ENCODE measurements around the gene GYS1.
"Not testable (repeated sequence)": the region's sequence is repeated elsewhere in the genome, so short reads cannot be mapped to it uniquely, and the experiment has no call there.

Gene GYS1

DNA sequence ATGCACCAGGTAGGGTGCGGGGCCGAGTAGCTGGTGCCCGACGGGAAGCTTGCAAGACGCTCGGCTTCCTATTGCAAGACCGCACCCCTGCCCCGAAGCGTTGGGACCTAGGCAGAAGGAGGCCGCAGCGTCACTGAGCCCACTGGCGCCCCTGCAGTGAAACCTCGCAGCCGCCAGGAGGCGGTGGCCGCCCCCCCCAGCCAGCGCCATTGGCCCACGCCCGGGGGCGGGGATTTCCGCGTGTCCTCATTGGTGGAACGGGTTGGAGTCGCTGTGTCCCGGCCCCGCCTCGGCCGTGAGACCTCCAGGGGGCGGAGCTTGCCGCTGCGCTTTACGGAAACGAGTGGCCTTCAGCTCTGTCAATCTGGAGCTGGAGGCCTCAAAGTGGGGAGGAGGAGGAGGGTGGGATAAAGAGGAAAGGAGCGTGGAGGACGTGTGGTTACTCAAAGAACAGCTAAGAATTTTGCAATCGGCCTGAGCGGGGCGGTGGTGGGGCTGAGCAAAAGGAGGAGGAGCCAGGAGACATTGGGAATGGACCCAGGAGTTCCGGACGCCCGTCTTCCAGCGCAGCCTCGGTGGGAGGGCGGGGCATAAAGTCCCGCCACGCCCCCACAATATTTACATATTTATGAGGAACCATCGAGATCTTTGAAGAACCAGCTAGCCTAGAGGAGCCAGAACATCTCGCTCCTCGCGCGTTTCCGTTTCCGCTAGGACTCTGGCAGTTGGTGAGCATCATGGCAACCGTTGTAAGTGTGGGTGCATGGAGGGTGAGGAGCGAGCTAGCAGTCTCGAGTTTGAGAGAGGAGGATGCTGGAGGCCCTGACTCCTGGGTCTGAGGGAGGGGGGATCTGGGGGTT, at the start of gene GYS1, which contains the start of gene RUVBL2:
GYS1 (minus strand) TSS at position 135 of the 860 bp plus-strand sequence. CDS start 197 bp downstream, outside the sequence.
RUVBL2 (plus strand) TSS at position 713 of the 860 bp plus-strand sequence; CDS start at position 738, 25 bp downstream.
- TF ChIP-seq GATA2 (IDR thresholded peaks at IDR 0.05; ENCODE audit: low read depth, low read length) (no peak), GATA3 (IDR thresholded peaks at IDR 0.05; ENCODE audit: low read depth, low read length) (no peak)

DNA sequence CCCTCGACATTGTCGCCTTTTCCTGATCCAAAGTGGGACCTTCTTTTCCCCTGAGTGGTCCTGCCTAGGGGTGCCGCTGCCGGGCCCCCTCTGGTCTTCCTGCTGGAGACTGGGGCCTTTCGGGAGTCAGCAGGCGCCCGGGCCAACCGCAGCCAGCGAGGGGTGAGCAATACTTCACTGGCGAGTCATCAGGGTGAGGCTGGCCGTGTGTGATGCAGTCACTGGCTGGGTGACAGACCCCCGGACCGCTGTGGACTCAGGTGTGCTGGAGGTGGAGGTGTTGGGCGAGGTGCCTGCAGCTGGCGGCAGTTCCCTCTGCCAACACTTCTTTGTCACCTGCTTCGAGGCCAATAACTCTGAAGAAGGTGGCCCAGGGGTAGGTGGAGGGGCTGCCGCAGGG, 49.1 kb upstream of the GYS1 start:
- TF ChIP-seq GATA2 (IDR thresholded peaks at IDR 0.05; ENCODE audit: low read depth, low read length) (no peak), GATA3 (IDR thresholded peaks at IDR 0.05; ENCODE audit: low read depth, low read length) (no peak)

DNA sequence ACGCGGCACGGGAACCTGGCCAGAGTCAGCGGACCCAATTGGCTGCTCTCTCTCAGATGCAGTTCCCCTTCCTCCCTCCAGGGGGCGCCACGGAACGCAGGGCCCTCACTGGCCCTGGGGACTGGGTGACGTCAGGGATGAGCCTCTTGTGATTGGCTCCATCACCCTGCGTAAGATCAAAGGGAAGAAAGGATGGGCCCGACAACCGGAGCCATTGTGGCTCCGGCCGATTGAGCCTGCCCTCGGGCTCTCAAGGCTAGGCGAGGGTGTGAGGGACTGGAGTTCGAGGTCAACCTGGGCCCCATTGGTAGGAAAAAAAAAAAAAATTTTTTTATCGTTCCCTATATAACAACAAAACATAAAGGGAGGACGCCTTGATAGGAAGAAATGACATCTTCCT, 43.7 kb upstream of the GYS1 start, which contains the start of gene CGB1:
CGB1 (minus strand) TSS at position 81 of the 400 bp plus-strand sequence. CDS start 184 bp downstream, outside the sequence.
- not testable (repeated sequence) for TF ChIP-seq GATA3, GATA2 (IDR thresholded peaks at IDR 0.05; ENCODE audit: low read depth, low read length)

DNA sequence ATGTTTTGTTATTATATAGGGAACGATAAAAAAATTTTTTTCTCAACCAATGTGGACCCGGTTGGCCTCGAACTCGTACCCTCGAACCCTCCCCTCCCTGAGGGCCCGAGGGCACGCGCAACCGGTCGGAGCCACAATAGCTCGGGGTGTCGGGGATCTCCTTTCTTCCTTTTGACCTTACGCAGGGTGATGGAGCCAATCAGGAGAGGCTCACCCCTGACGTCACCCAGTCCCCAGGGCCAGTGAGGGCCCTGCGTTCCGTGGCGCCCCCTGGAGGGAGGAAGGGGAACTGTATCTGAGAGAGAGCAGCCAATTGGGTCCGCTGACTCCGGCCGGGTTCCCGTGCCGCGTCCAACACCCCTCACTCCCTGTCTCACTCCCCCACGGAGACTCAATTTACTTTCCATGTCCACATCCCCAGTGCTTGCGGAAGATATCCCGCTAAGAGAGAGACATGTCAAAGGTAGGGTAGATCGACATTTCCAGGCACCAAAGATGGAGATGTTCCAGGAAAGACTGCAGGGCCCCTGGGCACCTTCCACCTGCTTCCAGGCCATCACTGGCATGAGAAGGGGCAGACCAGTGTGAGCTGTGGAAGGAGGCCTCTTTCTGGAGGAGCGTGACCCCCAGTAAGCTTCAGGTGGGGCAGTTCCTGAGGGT, 38.7 kb upstream of the GYS1 start, which contains the start of gene CGB2:
CGB2 (plus strand) TSS at position 249 of the 660 bp plus-strand sequence; CDS start at position 455, 206 bp downstream.
- not testable (repeated sequence) for TF ChIP-seq GATA2, GATA3 (IDR thresholded peaks at IDR 0.05; ENCODE audit: low read depth, low read length)

DNA sequence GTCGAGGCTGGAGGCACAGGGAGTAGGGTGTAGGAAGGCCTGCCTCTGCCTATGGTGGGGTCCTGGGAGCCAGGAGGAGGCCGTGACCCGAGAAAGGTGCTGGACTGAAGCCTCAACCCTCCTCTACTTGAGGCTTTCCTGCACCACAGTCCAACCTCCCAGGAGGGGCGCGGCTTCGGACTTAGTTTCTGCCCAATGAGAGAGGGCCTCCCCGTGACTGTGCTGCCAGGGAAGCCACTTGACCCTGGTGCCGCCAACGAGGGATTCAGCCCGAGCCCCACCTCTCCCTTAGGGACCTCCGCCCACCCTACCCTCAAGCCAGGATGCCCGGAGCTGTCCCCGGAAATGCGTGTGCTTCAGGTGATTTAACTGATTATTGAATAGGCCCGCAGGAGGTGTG, 31.1 kb upstream of the GYS1 start, which contains the start of gene CGB3:
CGB3 (minus strand) TSS at position 101 of the 400 bp plus-strand sequence. CDS start 362 bp downstream, outside the sequence.
- TF ChIP-seq GATA2, GATA3 (IDR thresholded peaks at IDR 0.05; ENCODE audit: low read depth, low read length): not testable (repeated sequence)

DNA sequence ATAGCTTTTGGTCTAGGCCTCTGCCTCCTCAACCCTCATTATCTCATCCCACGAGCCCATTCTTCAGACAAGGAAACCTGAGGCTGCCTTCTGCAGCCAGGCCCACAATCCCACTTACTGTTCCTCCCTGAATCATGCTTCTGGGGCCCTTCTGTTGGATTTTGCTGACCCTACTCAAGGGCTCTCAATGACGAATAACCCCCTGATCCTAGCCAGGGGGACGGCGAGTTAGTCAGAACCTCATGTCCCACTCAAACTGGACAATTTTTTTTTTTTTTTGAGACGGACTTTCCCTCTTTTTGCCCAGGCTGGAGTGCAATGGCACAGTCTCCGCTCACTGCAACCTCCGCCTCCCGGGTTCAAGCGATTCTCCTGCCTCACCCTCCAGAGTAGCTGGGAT, 29.0 kb upstream of the GYS1 start:
- TF ChIP-seq GATA3 (IDR thresholded peaks at IDR 0.05; ENCODE audit: low read depth, low read length): no peak
- no peak for TF ChIP-seq GATA2 (IDR thresholded peaks at IDR 0.05; ENCODE audit: low read depth, low read length)

DNA sequence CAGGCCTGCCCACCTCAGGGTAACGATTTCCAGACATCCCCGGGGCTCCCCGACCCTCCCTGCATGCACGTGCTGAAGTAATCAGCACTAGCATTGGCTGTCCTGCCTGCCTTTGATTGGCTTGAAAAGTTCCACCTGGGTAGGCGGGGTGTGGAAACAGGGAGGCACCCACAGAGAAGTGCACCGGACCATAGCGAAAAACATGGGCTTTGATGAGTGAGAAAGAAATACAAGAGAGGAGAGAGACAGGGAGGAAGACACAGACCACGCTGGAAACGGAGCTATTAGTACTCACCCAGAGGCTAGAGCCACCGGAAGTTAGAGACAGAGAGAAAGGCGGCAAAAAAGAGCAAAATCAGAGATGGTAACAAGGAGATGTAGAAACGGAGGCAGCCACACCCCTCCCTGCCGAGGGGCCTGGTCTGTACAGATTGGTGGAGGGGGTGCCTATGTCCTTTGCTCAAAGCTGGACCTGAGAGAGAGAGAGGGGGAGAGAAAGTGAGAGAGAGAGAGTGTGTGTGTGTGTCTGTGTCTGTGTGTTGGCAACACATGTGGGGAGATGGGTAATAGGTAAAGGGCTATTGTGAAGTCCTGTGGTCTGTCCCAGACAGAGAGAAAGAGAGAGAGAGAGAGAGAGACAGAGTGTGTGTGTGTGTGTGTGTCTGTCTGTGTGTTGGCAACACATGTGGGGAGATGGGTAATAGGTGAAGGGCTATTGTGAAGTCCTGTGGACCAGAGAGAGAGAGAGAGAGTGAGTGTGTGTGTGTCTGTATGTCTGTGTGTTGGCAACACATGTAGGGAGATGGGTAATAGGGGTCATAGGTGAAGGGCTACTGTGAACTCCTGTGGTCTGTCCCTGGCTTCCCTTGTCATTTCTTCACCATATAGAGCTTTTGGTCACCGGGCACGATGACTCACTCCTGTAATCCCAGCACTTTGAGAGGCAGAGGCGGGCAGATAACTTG, 28.1 kb upstream of the GYS1 start:
- TF ChIP-seq GATA2 (IDR thresholded peaks at IDR 0.05; ENCODE audit: low read depth, low read length): no peak
- no peak for TF ChIP-seq GATA3 (IDR thresholded peaks at IDR 0.05; ENCODE audit: low read depth, low read length)

DNA sequence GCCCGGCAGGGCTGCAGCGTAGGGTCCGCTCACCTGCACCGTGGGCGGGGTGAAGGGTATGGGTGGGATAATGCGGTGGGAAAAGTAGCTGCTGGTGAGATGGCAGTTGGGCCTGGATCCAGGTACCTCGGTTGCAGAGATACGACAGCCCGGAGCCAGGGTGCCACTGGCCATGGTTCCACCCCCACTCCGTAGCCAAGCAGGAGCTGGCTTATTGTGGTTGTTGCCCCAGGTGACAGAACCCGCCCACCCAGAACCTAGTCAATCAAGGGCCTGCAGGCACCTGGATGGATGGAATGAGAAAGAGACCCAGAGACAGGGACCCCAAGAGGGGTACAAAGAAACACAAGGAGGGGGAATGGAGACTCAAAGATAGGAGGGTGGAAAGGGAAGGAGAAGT, 27.2 kb upstream of the GYS1 start:
- no peak for TF ChIP-seq GATA3 (IDR thresholded peaks at IDR 0.05; ENCODE audit: low read depth, low read length)
- no peak for TF ChIP-seq GATA2 (IDR thresholded peaks at IDR 0.05; ENCODE audit: low read depth, low read length)

DNA sequence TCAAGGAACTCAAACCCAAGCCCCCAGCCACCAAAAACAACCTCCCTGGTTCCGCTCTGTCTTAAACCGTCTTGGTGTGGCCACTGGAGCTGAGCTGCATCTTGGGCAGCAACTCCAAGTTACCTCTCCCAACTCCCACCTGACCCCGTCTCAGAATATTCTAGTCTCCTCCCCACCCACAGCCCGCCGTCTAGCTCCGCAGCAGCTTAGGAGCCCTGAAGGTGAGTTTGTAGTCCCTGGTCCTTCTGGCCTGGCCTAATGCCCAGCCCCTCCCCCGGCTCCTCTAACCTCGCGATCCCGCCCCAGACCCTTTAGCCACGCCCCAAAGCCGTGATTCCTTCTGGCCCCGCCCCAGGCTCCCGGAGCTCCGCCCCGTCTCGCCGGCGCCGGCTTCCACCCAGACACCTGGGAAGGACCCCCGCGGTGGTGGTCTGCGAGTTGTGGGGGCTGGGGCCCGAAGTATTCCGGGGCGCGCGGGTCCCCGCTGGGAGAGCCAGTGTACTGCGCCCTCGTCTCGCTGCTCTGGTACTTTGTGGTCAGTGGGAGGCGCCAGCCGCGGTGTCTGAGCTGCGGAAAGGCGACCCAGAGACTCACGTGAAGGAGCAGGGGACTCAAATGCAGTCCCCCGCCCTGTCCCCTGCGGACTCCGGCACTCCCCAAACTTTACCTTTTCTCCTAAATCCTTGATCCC, 26.3 kb upstream of the GYS1 start:
- no peak for TF ChIP-seq GATA3 (IDR thresholded peaks at IDR 0.05; ENCODE audit: low read depth, low read length)
- TF ChIP-seq GATA2 (IDR thresholded peaks at IDR 0.05; ENCODE audit: low read depth, low read length): no peak

DNA sequence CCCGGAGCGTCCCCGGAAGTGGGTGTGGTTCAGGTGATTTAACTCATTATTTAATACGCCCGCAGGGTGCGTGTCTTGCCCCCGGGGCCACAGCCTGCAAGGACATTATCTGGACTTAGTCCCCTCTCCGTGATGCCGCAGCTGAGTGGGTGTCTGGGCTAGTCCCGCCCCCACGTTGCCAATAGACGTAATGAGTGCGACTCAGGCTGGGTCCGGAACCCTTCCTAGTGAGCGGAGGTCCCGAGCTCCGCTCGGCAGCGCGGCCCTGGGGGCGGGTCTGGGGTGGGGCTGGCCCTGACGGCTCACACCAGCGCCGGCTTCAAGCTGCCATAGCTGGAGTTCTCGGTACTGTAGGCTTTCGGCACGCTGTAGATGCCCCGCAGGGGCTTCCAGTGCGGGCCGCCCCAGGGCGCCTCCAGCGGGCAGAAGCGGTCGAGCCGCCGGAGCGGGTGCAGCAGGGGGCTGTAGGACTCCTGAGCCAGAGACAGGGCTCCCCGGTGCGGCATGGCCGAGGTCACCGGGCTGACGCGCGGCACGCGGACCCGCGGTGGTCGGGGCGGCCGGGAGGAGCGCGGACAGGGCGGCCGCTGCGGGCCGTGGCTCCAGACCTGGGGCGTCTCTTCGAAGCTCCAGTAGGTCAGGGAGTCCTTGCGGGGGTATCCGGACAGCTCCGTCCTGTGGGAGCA, 24.7 kb upstream of the GYS1 start:
- TF ChIP-seq GATA3 (IDR thresholded peaks at IDR 0.05; ENCODE audit: low read depth, low read length) (no peak), GATA2 (IDR thresholded peaks at IDR 0.05; ENCODE audit: low read depth, low read length) (no peak)

DNA sequence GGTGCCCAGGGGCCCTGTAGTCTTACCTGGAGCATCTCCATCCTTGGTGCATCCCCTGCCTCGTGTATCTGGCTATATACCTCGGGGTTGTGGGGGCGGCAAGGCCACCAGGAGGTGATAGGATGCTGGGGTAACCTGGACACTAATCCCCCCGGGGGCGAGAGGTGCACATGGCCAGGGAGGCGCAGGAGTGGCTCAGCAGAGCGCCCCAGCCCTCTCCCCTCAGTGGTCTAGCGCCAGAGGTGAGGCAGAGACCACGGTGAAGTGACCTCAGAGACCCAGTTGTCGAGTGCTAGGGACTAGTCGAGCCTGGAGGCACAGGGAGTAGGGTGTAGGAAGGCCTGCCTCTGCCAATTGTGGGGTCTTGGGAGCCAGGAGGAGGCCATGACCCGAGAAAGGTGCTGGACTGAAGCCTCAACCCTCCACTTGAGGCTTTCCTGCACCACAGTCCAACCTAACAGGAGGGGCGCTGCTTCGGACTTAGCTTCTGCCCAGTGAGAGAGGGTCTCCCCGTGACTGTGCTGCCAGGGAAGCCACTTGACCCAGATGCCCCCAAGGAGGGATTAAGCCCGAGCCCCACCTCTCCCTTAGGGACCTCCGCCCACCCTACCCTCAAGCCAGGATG, 24.0 kb upstream of the GYS1 start, which contains the start of gene LHB:
LHB (minus strand) TSS at position 51 of the 625 bp plus-strand sequence; CDS start at position 41, 10 bp downstream.
- TF ChIP-seq GATA2 (IDR thresholded peaks at IDR 0.05; ENCODE audit: low read depth, low read length): no peak
- TF ChIP-seq GATA3 (IDR thresholded peaks at IDR 0.05; ENCODE audit: low read depth, low read length): no peak

Data from SH-SY5Y (cell line).